Neural cell (in vitro differentiated cells): Measurements from ENCODE around the gene NEUROD4. TPM values are rescaled to one million over a fixed set of nuclear protein-coding genes. Genes with fewer than 3 reads are reported as not detected.
"Not testable (repeated sequence)": the region's sequence is repeated elsewhere in the genome, so short reads cannot be mapped to it uniquely, and the experiment has no call there.

Source experiments
- H2AFZ ChIP-seq: fragments of 200-600, 300-800 bp; sonication (generic), shearing (Covaris generic); 2 replicates; pipeline ENCODE4 v1.6.0; 2014; ENCODE audit warnings: low read depth, mild to moderate bottlenecking, antibody characterized with exemption, low read length, moderate library complexity
- H3F3A ChIP-seq: fragments of 200-600 bp; shearing (Covaris generic); 2 replicates; pipeline ENCODE4 v1.6.1; 2016; ENCODE audit warnings: mild to moderate bottlenecking, moderate library complexity, mixed read lengths, antibody characterized with exemption, low read length; ENCODE audit not compliant: insufficient read depth, poor library complexity, severe bottlenecking
- H3K27ac ChIP-seq: fragments of 200-600, 300-800 bp; sonication (generic), shearing (Covaris generic); 2 replicates; pipeline ENCODE4 v1.5.1; 2014; ENCODE audit warnings: mild to moderate bottlenecking, low read length, moderate library complexity
- H3K27me3 ChIP-seq: fragments of 300-800, 200-600 bp; sonication (generic), shearing (Covaris generic); 2 replicates; pipeline ENCODE4 v1.6.0; 2014; ENCODE audit warnings: mild to moderate bottlenecking, low read depth, low read length, moderate library complexity; ENCODE audit not compliant: insufficient read depth
- H3K36me3 ChIP-seq: fragments of 300-800, 200-600 bp; sonication (generic), shearing (Covaris generic); 2 replicates; pipeline ENCODE4 v1.5.1; 2014; ENCODE audit warnings: mild to moderate bottlenecking, antibody characterized with exemption, low read length, moderate library complexity; ENCODE audit not compliant: insufficient read depth
- H3K4me2 ChIP-seq: fragments of 300-800, 200-600 bp; sonication (generic), shearing (Covaris generic); 2 replicates; pipeline ENCODE4 v1.6.0; 2014; ENCODE audit warnings: mild to moderate bottlenecking, low read length
- H3K4me3 ChIP-seq: fragments of 300-800, 200-600 bp; sonication (generic), shearing (Covaris generic); 2 replicates; pipeline ENCODE4 v1.5.1; 2014; ENCODE audit warnings: mild to moderate bottlenecking, low read length, moderate library complexity
- H3K79me2 ChIP-seq: fragments of 200-600 bp; shearing (Covaris generic); replicated peaks from 2 replicates; pipeline ENCODE4 v1.6.0; 2014; ENCODE audit warnings: mild to moderate bottlenecking, low read length, moderate library complexity; ENCODE audit not compliant: insufficient read depth
- H3K9ac ChIP-seq: fragments of 300-800, 200-600 bp; sonication (generic), shearing (Covaris generic); 2 replicates; pipeline ENCODE4 v1.6.1; 2016; ENCODE audit warnings: mild to moderate bottlenecking, low read length, mixed read lengths
- H3K9me2 ChIP-seq: fragments of 200-600 bp; shearing (Covaris generic); 2 replicates; pipeline ENCODE4 v1.6.1; 2016; ENCODE audit warnings: mild to moderate bottlenecking, low read length, mixed read lengths; ENCODE audit not compliant: insufficient read depth
- H3K9me3 ChIP-seq: fragments of 200-600, 300-800 bp; sonication (generic), shearing (Covaris generic); 2 replicates; pipeline ENCODE4 v1.6.1; 2016; ENCODE audit warnings: mild to moderate bottlenecking, mixed run types, low read length, moderate library complexity, mixed read lengths
- H4K20me1 ChIP-seq: fragments of 200-600 bp; shearing (Covaris generic); 2 replicates; pipeline ENCODE4 v1.6.1; 2016; ENCODE audit warnings: mild to moderate bottlenecking, mixed run types; ENCODE audit not compliant: insufficient read depth
- EP300 ChIP-seq: fragments of 450-650 bp; conservative IDR thresholded peaks from 2 replicates; pipeline ENCODE4 v1.6.1; 2014; ENCODE audit warnings: antibody characterized with exemption, mild to moderate bottlenecking, moderate library complexity; ENCODE audit not compliant: poor library complexity, severe bottlenecking
- EZH2 ChIP-seq: fragments of 200-600, 300-800 bp; shearing (Covaris generic), sonication (generic); IDR thresholded peaks from 2 replicates; pipeline ENCODE4 v1.6.1; 2014; ENCODE audit warnings: antibody characterized with exemption, low read length, borderline replicate concordance, mild to moderate bottlenecking; ENCODE audit not compliant: insufficient read depth, poor library complexity, severe bottlenecking
- MXI1 ChIP-seq: fragments of 450-650 bp; conservative IDR thresholded peaks from 2 replicates; pipeline ENCODE4 v1.6.1; 2014; ENCODE audit warnings: antibody characterized with exemption, mild to moderate bottlenecking; ENCODE audit not compliant: poor library complexity, severe bottlenecking
- POLR2AphosphoS5 ChIP-seq: IDR thresholded peaks from 2 replicates; pipeline ENCODE4 v1.6.1; 2012
- SMC3 ChIP-seq: fragments of 450-650 bp; conservative IDR thresholded peaks from 2 replicates; pipeline ENCODE4 v1.6.1; 2014; ENCODE audit warnings: antibody characterized with exemption, mild to moderate bottlenecking, moderate library complexity; ENCODE audit not compliant: poor library complexity
- TAF1 ChIP-seq: IDR thresholded peaks from 2 replicates; pipeline ENCODE4 v1.6.1; 2012; ENCODE audit warnings: low read depth
- polyA plus RNA-seq: library from polyadenylated mRNA; depleted of rRNA; stranded (reverse); fragments of >200 nt; gene quantifications from 2 replicates; pipeline ENCODE4 v1.2.3, GENCODE V29; 2014
- TF ChIP-seq, protein P1 (sequence below): IDR thresholded peaks from 2 replicates; pipeline ENCODE4 v1.6.1; 2012; ENCODE audit warnings: borderline replicate concordance
- TF ChIP-seq, protein P2 (sequence below): fragments of 450-650 bp; IDR thresholded peaks from 2 replicates; pipeline ENCODE4 v1.5.1; 2014; ENCODE audit warnings: antibody characterized with exemption, mild to moderate bottlenecking, moderate library complexity; ENCODE audit not compliant: poor library complexity, severe bottlenecking

NEUROD4 gene
- polyA plus RNA-seq, 1 donor from 2014 or later = not detected

DNA sequence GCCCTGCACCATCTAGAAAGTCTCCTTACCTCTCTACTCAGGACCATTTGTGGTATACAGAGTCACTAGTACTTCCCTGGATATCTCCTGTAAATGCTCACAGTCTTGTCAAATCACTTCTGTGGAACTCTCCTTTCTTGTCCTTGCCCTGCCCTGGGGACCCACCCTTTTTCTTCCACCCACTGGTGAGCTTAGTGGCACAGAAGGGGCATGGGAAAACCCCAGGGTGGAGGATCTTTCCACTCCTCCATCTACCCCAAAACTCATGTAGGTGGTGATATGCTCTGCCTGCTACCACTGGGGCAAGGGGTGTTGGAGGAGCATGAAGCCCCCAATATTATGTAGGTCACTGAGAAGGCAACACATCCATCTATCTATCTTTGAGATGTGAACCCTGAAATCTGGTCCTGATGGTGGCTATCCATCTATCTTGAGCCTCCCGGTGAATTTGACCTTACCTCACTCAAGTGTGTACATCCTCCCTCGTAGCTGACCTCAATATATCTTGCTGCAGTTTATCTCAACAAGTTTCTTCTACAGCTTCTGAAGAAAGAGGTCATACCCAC, 36.2 kb upstream of the NEUROD4 start:
- no peaks in the 10 kb centered on the region for H3K9me2 ChIP-seq

DNA sequence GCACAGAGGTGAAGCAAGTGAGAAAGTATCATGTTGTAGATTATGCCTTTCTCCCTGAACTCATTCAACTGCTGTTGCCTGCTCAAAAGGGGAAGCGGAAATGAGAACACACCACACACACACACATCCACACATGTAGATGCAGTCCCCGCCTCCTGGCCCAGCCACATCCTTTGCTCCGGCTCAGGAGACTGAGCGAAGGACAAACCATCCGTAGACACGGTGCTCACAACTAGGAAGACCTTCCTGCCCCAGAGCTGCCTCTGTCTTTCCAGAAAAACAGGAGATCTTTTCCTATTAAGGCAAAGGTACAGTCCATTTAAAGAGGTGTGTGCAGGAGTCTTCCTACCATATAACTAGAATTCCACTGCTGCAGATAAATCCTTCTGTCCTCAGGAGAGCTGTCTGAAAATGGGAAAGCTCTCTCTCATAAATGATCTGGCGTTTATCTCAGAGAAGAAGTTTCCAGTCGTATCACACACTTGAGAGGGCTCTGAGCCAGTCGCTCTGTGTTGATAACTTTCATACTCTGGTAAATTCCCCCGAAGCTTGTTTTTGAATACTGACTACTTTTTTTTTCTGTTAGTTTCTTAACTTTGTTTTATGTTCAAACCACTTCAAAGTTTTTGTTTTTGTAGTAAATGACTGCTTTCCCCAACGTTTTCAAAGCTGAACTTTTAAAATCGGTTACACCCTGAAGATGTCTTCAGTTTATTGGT, 35.0 kb upstream of the NEUROD4 start, which contains the start of gene TESPA1:
TSS of gene TESPA1 (minus strand) at position 105 of the 719 bp plus-strand sequence. CDS start 10,200 bp downstream, outside the sequence.
- H3K36me3 ChIP-seq = no peaks in the 10 kb centered on the region
- H3K9me3 ChIP-seq = no peaks in the 10 kb centered on the region
- H3K27me3 ChIP-seq = no peaks in the 10 kb centered on the region
- H4K20me1 ChIP-seq = no peaks in the 10 kb centered on the region
- no peak within 1 kb of the TSS for H3K4me3 ChIP-seq
- TF ChIP-seq EP300 (no peak), POLR2AphosphoS5 (no peak)
- TF ChIP-seq, protein P1, sequence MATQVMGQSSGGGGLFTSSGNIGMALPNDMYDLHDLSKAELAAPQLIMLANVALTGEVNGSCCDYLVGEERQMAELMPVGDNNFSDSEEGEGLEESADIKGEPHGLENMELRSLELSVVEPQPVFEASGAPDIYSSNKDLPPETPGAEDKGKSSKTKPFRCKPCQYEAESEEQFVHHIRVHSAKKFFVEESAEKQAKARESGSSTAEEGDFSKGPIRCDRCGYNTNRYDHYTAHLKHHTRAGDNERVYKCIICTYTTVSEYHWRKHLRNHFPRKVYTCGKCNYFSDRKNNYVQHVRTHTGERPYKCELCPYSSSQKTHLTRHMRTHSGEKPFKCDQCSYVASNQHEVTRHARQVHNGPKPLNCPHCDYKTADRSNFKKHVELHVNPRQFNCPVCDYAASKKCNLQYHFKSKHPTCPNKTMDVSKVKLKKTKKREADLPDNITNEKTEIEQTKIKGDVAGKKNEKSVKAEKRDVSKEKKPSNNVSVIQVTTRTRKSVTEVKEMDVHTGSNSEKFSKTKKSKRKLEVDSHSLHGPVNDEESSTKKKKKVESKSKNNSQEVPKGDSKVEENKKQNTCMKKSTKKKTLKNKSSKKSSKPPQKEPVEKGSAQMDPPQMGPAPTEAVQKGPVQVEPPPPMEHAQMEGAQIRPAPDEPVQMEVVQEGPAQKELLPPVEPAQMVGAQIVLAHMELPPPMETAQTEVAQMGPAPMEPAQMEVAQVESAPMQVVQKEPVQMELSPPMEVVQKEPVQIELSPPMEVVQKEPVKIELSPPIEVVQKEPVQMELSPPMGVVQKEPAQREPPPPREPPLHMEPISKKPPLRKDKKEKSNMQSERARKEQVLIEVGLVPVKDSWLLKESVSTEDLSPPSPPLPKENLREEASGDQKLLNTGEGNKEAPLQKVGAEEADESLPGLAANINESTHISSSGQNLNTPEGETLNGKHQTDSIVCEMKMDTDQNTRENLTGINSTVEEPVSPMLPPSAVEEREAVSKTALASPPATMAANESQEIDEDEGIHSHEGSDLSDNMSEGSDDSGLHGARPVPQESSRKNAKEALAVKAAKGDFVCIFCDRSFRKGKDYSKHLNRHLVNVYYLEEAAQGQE = no peak
- TF ChIP-seq, protein P2, sequence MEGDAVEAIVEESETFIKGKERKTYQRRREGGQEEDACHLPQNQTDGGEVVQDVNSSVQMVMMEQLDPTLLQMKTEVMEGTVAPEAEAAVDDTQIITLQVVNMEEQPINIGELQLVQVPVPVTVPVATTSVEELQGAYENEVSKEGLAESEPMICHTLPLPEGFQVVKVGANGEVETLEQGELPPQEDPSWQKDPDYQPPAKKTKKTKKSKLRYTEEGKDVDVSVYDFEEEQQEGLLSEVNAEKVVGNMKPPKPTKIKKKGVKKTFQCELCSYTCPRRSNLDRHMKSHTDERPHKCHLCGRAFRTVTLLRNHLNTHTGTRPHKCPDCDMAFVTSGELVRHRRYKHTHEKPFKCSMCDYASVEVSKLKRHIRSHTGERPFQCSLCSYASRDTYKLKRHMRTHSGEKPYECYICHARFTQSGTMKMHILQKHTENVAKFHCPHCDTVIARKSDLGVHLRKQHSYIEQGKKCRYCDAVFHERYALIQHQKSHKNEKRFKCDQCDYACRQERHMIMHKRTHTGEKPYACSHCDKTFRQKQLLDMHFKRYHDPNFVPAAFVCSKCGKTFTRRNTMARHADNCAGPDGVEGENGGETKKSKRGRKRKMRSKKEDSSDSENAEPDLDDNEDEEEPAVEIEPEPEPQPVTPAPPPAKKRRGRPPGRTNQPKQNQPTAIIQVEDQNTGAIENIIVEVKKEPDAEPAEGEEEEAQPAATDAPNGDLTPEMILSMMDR = no peak
- no peaks in the 10 kb centered on the region for H3F3A ChIP-seq
- H3K9me2 ChIP-seq = no peaks in the 10 kb centered on the region
- H2AFZ ChIP-seq = no peak within 1 kb of the TSS
- H3K4me2 ChIP-seq = no peak within 1 kb of the TSS
- no peak within 1 kb of the TSS for H3K9ac ChIP-seq
- H3K27ac ChIP-seq = no peak within 1 kb of the TSS
- H3K79me2 ChIP-seq = no peaks in the 10 kb centered on the region

More for the DNA sequence above, 36.2 kb upstream of the NEUROD4 start:
- Histone ChIP-seq H3K9me3 (no peaks in the 10 kb centered on the region), H3K79me2 (no peaks in the 10 kb centered on the region), H3K9ac (no peak overlapping the region), H4K20me1 (no peaks in the 10 kb centered on the region), H3K27ac (no peak overlapping the region), H3K4me2 (no peak overlapping the region), H3K27me3 (no peaks in the 10 kb centered on the region), H2AFZ (no peak overlapping the region), H3K4me3 (no peak overlapping the region), H3K36me3 (no peaks in the 10 kb centered on the region), H3F3A (no peaks in the 10 kb centered on the region)
- TF ChIP-seq EP300 (no peak), TAF1 (no peak), SMC3 (no peak), MXI1 (no peak), EZH2 (no peak), POLR2AphosphoS5 (no peak)
- TF ChIP-seq, protein P2 = no peak
- TF ChIP-seq, protein P1 = no peak

DNA sequence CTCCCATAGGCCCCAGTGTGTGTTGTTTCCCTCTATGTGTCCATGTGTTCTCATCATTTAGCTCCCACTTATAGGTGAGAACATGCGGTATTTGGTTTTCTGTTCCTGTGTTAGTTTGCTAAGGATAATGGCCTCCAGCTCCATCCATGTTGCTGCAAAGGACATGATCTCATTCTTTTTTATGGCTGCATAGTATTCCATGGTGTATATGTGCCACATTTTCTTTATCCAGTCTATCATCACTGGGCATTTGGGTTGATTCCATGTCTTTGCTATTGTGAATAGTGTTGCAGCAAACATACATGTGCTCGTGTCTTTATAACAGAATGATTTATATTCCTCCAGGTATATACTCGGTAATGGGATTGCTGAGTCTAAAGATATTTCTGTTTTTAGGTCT, 33.0 kb upstream of the NEUROD4 start:
- not testable (repeated sequence) for H3K9me2 ChIP-seq, H3F3A ChIP-seq, H3K27me3 ChIP-seq, H3K27ac ChIP-seq, H2AFZ ChIP-seq, H3K9me3 ChIP-seq, H3K4me2 ChIP-seq, H3K4me3 ChIP-seq, H3K9ac ChIP-seq, H3K36me3 ChIP-seq, H3K79me2 ChIP-seq, H4K20me1 ChIP-seq
